ENCODE results near the gene CSNK2A1. TPM values are rescaled to one million over a fixed set of nuclear protein-coding genes. Genes with fewer than 3 reads are reported as not detected.

CSNK2A1 gene
- total RNA-seq, 1 donor from 2014 or later = 122 TPM

DNA sequence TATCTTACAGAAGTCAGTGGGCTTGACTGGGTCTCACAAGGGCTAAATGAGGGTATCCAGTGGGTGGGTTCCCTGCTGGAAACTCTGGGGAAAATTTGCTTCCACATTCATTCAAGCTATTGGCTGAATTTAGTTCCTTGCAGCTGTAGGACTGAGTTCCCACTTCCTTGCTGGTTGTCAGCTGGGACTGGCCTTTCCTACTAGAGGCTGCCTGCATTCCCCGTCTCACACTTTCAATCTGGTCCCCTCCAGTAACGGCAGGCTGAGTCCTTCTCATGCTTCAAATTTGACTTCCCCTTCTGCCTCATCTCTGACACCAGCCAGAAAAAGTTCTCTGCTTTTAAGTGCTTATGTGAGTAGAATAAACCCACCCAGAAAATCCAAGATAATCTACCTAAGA, 4.4 kb downstream of the CSNK2A1 start:
- Histone ChIP-seq H3K4me1 (peaks cover 94% of the 10 kb centered on the region), H3K36me3 (no peaks in the 10 kb centered on the region), H3K9me3 (replicated peaks) (peaks cover 14% of the 10 kb centered on the region), H3K27ac (replicated peaks) (no peak overlapping the region), H3K27me3 (ENCODE audit: low read depth) (no peaks in the 10 kb centered on the region), H3K4me3 (no peak overlapping the region)
- TF ChIP-seq, protein P1, sequence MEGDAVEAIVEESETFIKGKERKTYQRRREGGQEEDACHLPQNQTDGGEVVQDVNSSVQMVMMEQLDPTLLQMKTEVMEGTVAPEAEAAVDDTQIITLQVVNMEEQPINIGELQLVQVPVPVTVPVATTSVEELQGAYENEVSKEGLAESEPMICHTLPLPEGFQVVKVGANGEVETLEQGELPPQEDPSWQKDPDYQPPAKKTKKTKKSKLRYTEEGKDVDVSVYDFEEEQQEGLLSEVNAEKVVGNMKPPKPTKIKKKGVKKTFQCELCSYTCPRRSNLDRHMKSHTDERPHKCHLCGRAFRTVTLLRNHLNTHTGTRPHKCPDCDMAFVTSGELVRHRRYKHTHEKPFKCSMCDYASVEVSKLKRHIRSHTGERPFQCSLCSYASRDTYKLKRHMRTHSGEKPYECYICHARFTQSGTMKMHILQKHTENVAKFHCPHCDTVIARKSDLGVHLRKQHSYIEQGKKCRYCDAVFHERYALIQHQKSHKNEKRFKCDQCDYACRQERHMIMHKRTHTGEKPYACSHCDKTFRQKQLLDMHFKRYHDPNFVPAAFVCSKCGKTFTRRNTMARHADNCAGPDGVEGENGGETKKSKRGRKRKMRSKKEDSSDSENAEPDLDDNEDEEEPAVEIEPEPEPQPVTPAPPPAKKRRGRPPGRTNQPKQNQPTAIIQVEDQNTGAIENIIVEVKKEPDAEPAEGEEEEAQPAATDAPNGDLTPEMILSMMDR (IDR thresholded peaks at IDR 0.05; ENCODE audit: borderline replicate concordance) = no peak
- no peak for DNase-seq
- intact Hi-C loops (cut with micrococcal nuclease) = no loop called here

DNA sequence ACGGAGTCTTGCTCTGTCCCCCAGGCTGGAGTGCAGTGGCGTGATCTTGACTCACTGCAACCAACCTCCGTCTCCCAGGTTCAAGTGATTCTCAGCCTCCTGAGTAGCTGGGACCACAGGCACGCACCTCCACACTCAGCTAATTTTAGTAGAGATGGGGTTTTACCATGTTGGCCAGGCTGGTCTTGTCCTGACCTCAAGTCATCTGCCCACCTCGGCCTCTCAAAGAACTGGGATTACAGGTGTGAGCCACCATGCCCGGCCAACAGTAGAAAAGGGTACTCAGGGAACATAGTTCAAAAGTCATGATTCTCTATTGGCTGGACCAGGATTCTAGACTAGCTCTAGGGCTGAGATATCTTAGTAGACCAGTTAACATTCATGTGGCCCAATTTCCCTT, 5.6 kb downstream of the CSNK2A1 start:
- no peak overlapping the region for H3K4me3 ChIP-seq
- TF ChIP-seq, protein P1 (IDR thresholded peaks at IDR 0.05; ENCODE audit: borderline replicate concordance) = no peak
- H3K4me1 ChIP-seq = peaks cover 98% of the 10 kb centered on the region
- H3K9me3 ChIP-seq (replicated peaks) = peaks cover 14% of the 10 kb centered on the region
- intact Hi-C loops (cut with micrococcal nuclease) = no loop called here
- H3K36me3 ChIP-seq = no peaks in the 10 kb centered on the region
- no peak for DNase-seq
- no peaks in the 10 kb centered on the region for H3K27me3 ChIP-seq (ENCODE audit: low read depth)
- no peak overlapping the region for H3K27ac ChIP-seq (replicated peaks)

DNA sequence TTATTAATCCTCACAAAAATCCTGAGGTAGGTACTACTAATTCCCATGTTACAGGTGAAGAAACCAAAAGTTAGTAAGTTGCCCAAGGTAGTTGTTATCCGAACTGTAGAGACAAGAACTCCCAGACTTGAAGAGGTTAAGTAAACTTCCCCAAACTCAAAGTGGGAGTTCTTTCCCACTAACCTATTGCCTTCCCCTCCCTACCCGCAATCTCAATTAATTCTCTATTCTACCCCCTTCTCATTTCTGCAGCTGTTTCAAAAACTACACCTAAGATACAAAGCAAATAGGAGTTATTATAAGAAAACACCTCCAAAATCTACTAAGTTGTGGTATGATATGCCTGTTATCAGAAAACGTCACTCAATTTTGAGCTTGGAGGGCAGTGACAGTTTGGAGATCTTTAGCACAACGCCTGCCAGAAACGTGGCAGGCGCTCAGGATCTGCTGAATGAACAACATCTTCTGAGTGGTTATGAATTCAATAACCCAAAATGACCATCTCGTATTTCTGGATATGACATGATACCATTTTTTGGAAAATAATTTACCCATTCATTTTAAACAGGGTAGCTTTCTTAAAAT, 7.1 kb downstream of the CSNK2A1 start:
- Histone ChIP-seq H3K27ac (replicated peaks) (no peak overlapping the region), H3K9me3 (replicated peaks) (peaks cover 14% of the 10 kb centered on the region), H3K4me1 (peaks cover 98% of the 10 kb centered on the region), H3K36me3 (no peaks in the 10 kb centered on the region), H3K27me3 (ENCODE audit: low read depth) (no peaks in the 10 kb centered on the region), H3K4me3 (no peak overlapping the region)
- no peak for DNase-seq
- TF ChIP-seq, protein P1 (IDR thresholded peaks at IDR 0.05; ENCODE audit: borderline replicate concordance) = no peak
- intact Hi-C loops (cut with micrococcal nuclease) = no loop called here

DNA sequence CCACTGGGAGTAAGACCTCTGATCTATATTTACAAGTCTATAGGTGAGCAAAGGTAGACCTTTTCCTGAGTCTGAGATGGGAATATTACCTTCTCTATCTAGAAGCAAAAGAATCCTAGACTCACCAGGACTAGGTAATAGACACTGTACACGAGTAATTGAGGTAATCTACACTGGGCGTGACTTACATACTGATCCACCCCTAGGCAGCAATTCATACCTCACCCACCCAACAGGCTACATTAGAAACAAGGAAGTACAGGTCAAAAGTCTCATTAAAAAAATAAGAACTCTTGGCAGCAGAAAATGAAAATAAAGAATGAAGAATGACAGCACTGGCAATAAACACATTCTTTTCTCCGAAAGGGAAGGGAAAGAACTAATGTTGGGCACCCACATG, 7.6 kb downstream of the CSNK2A1 start:
- Histone ChIP-seq H3K4me1 (peaks cover 98% of the 10 kb centered on the region), H3K4me3 (no peak overlapping the region), H3K27me3 (ENCODE audit: low read depth) (no peaks in the 10 kb centered on the region), H3K36me3 (no peaks in the 10 kb centered on the region), H3K9me3 (replicated peaks) (peaks cover 13% of the 10 kb centered on the region), H3K27ac (replicated peaks) (no peak overlapping the region)
- DNase-seq = no peak
- intact Hi-C loops (cut with micrococcal nuclease) = no loop called here
- TF ChIP-seq, protein P1 (IDR thresholded peaks at IDR 0.05; ENCODE audit: borderline replicate concordance) = no peak

DNA sequence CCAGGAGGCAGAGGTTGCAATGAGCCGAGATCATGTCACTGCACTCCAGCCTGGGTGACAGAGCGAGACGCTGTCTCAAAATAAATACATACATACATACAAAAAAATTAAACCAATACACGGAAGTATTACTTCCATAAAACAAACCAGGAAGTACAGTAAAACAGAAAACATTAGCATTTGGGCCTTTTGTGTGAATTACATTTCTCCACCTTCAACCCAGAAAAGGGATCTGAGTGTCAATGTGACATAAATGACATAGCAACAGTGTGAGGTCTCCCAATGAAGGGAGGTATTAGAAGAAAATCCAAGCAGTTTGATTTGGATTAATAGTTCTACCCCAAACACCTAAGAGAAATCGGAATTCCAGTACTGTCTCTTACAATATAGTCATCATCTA, 10.1 kb downstream of the CSNK2A1 start:
- Histone ChIP-seq H3K27me3 (ENCODE audit: low read depth) (no peaks in the 10 kb centered on the region), H3K9me3 (replicated peaks) (no peaks in the 10 kb centered on the region), H3K4me3 (no peak overlapping the region), H3K36me3 (no peaks in the 10 kb centered on the region), H3K27ac (replicated peaks) (no peak overlapping the region), H3K4me1 (peaks cover 90% of the 10 kb centered on the region)
- intact Hi-C loops (cut with micrococcal nuclease) = no loop called here
- TF ChIP-seq, protein P1 (IDR thresholded peaks at IDR 0.05; ENCODE audit: borderline replicate concordance) = no peak
- DNase-seq = no peak
